ENCODE data around the gene TUFT1.

DNA sequence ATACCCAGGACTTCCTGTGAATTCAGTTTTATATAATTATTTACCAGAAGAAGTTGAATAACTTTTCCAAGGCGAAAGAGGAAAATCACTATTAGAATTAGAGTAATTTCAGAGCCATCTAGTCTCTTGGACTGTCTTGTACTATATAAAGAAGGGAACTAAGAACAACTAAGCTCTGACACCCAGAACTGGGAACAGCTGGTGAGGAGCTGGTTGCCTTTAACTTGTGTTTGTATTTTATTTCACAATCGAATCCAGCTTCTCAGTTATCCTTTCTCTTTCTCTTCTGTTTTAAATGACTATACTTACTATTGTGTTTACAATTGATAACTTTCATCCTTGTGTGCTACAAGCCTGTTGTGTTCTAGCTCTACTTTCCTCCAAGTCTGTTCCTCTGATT, 80.2 kb downstream of the TUFT1 start:
- TF ChIP-seq CTCF (IDR thresholded peaks at IDR 0.05): no peak
- no peak for TF ChIP-seq POLR2A (IDR thresholded peaks at IDR 0.05)
